HG02840 (cell line): ENCODE measurements around the gene MDFI.

Experiments used
- ATAC-seq: cut with Tn5 transposase; IDR thresholded peaks from one replicate; pipeline ENCODE4 v1.9.1; 2021; ENCODE audit warnings: mild to moderate bottlenecking, moderate library complexity, moderate number of reproducible peaks; ENCODE audit not compliant: unreplicated experiment, low FRiP score

MDFI gene

DNA sequence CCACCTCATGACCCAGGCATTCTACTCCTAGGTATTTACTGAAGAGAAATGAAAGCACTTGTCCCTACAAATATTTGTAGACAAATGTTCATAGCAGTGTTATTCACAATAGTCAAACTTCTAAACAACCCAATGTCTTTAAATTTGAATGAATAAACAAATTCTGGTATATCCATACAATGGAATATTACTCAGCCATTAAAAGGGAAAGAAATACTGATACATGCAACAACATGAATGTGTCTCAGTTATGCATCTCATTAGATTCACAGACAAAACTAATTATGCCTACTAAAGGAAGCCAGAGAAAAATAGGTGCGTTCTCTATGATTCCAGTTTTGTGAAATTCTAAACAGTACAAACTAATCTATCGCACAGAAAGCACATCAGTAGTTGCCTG lies 30.7 kb downstream of the MDFI start:
- no peak for ATAC-seq

DNA sequence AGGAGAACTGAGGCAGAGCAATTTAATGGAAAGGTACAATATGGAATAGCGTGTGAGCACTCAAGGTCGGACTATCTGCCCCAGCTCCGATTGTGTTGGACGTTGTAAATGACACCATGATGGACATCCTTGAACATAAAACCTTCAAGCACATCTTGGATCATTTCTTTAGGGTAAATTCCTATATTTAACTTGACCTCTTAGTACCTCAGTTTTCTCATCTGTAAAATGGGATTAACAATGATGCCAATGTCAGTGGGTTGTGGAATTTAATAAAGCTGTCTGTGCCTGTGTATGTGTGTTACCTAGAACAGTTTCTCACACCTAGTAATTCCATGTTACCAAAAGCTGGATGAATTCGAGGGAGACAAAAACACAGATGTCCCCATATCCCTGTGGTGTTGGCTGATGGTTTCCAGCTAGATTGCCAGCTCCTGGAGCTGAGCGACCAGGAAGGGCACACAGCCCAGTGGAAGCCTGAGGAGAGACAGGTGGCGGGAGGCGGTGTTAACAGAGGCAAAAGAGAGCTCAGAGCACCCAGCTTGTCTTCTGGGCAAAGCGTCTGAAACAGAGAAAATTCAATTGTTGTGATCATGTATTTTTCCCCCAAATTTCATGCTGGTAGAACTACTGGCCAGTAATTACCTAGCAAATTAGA lies 32.6 kb downstream of the MDFI start:
- ATAC-seq: no peak

DNA sequence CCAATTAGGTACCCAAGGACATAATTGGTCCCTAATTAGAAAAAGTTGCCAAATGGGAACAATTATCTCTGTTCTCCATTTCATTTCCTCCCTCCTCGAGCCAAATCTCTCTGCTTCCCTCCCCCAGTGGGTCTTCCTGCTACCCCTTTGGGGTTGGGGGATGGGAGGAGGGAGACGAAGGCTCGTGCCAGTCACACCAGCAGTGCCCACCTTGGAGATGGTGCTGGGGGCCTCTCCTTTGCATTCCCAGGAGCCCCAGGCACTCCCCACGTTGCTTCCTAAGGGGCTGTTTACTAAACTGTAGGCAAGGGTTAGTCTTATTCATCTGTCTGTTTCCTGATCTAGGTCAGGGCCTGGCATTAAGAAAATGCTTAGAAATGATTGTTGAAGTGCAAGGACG lies 33.1 kb downstream of the MDFI start:
- no peak for ATAC-seq

DNA sequence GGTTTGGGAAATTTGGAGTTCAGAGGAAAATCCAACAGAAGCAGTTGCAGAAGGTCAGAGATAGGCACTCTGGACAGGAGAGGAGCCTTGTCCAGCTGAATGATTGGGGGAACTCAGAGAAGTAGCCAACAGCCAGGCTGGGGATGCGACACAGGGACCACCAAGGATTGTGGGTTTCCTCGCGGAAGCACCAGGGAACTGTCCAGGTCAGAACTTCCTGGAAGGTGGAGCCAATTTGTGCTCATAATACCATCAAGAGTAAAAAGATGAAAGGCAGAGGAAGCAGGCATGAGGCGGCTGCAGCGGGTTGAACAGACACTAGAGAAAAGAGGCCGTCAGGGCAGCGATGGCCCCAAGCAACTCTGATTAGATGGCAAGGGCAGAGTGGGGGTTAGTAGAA lies 33.7 kb downstream of the MDFI start:
- no peak for ATAC-seq

DNA sequence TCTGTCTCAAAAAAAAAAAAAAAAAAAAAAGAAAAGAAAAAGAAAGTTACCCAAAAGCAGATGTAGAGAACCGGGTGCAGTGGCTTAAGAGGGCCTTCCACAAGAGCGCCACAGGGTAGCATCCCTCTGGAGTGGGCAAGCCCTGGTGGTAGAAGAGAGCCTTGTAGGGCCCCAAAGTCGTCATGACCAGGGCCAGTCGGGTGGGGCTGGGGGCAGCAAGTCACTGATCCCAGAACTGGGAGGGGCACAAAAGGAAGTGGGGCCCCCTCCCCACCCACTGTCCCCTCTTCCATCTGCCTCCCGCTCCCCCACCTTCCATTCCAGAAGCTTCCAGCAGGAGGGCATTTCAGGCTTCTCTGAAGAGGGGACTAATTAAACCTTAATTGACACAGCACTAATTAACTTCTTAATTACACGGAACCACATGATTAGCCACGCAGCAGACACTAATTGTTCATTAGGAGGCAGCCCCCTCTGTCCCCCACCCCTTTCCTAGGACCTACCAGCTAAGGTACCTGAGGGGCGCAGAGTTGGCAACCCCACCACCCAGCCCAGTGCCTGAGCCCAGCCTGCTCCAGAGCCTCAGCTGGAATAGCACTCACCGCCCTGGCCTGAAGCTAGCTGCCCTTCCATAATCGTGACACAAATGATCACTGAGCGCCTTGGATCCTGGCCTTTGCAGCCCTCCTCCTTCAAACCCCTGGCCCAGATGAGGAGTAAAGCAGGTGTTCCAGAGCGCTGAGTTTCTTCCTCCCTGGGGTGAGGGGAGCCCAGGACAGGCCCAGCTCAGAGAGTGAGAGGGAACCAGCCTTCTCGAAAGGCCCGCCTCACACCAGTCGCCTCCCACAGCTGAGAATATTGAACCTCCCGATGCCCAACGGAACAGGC lies 34.8 kb downstream of the MDFI start:
- ATAC-seq: no peak

DNA sequence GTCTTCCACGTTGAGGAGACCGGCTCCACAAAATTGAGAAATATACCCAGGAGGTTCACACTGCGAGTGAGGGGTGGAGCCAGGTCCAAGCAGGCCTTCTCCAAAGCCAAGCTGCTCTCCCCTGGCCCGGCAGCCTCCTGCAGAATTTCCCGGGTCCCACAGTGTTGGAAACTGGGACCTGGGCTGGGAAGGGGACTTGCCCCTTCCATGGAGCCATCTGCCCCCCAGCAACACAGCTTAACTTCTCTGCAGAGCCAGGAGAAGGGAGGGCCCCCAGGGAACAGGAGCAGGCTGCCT lies 35.4 kb downstream of the MDFI start:
- ATAC-seq: no peak

DNA sequence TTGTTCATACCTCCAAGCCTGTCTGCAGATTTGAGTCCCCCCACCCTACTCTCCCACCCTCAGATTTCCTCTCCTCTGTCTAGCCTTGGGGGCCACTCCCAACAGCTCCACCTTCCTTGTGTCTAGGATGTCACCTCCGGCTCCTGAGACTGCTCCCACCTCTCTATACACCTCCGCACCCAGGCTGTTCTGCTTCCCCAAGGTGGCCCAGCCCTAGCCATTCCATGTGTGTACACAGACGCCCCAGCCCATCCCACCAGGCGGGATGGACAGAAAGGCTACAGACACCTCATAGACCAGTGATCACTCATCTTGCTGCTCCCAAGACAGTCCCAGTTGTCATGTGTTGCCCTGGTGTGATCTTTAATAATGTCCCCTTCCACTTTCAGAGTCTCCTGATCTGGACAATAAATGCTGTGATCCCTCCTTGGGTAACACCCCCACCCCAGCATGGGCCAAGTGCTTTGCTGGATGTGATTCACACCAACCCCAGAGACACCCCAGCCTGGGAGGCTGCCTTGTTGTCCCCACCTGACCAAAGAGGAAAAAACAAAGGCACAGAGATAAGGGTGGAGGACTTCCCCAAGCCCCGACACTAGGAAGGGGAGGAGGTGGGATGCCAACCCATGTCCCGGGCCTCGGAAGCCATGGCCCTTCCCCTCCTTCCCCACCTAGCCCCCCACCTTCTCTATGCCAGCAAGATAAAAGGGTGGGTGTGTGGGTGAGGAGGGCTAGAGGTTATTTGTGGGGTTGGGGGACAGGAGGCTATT lies 36.1 kb downstream of the MDFI start:
- no peak for ATAC-seq

DNA sequence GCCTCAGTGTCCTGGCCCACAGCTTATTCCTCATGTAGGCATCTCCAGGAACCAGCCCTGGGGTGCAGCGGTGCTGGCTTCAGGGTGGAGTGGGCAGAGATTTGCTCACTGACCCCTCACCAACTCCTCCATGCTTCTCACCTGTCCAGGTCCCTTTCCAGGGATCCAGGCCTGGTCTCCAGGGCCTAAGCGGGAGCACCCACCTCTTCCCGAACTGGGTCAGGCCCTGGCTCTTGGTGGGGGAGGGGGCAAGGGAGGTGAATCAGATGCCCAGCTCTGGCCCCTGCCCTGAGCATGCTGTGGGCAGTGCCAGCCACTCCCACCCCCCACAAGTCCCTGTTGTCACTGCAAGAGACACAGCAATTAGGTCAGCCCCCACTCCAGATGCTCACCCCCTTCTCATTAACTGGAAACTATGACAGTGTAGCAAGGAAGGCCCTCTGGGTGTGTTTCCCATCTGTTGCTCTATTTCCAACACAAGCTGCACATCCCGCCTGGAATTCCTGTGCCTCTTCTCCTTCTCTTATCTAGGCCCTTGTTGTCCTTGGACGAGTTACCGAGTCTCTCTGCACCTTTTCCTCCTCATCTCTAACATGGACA lies 37.0 kb downstream of the MDFI start:
- no peak for ATAC-seq

DNA sequence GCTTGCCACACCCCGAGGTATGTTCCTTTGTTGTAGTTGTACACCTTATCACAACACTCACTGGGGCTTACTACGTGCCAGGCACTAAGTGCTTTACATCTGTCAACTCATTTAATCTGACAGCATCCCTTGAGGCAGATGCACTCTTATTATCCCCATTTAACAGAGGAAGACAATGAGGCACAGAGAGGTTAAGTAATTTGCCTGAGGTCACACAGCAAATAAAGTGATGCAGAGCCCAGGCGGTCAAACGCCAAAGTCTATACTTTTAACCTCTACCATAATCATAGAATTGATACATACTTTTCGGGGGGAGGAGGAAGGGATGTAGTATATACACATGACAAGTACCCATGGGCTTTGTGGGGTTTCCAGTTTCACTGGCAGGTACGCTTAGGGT lies 37.7 kb downstream of the MDFI start:
- no peak for ATAC-seq

DNA sequence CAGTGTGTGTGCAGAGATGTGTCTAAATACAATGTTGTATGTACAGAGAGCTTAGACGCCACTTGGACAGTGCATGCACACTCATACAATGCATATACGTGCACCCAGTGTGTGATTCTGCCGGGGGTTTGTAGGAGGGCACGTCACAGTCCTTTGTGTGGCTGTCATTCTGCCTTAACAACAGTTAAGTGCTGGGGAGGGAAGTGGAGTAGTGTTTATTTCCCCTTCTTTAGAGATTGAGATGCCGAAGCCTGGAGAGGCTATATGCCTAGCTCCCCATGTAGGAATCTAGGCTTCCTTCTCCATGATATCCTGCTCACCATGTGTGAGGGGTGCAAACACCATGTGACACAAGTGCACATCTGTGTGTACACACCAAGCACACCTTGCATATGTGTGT lies 38.2 kb downstream of the MDFI start:
- ATAC-seq: no peak

DNA sequence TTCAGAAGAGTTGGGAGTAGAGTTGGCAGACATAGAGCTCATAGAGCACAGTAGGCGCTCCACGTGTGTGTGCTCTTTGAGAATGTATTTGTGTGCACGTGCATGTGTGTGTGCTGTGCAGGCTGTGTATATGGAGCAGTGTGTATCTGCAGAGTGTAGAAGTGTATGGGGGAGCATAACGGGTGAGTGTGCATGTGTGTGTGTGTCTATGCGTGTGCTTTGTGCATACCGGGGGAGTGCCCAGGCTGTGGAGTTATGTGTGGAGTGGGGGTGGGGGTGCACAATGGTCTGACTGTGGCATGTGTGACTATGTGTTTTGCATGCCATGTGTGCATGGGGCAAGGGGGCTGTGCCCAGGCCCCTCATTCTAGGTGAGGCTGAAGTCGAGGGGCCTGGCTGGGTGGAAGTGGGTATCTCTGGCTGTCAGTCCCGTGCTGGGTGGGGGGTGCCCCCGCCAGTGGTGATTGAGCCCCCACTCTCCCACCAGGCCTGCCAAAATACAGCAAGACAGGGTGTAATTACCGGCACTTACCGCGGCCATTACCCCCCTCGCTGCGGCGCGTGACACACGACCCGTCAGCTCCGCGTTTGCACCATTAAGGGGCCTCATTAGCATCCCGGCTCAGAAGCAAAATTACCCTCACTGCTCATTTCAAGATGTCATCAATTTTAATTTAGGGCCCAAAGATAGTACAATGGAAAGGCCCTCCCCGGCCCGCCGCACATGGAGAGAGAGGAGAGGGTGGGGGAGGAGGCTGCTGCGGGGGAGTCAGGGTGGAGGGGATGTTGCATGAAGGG lies 39.1 kb downstream of the MDFI start:
- no peak for ATAC-seq

DNA sequence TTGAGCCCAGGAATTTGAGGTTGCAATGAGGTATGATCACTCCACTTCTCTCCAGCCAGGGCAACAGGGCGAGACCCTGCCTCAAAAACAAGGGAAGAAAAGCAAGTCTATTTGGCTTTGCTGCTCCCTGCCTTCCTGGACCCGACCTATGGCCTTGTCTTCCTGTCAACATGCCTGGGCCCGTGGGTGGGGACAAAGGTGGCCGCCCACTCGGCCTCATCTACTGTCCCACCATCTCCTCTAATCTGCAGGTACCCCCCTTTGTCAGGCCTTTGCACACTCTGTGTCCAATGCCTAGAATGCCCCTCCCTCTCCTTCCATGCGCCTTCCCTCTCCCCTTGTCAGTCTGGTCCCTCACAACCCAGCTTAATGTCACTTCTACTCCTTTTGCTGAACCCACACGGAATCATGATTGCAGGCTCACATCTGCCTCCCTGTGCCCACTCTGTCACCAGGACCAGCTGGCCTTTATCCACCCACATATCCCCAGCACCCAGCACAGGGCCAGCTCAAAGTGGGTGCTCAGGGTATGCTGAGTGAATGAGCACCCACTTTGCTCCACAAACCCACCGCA lies 40.3 kb downstream of the MDFI start:
- ATAC-seq: no peak

DNA sequence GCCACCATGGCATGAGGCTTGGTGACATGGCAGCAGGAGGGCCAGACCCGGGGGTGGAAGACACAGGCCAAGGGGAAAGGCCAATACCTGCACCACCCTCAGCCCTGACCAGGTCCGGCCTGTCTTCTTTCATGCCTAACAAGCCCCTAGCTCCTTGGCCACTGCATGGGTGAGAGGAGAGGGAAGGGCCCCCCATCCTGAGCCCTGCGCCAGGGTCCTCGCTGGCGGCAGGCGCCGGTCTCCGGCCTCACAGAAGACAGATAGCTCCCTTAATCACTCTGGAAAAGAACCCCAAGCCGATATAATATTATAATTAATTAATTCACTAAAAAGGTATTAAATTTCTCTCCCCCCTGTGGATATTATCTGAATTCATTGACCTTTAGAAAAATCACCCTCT lies 41.4 kb downstream of the MDFI start:
- ATAC-seq: no peak

DNA sequence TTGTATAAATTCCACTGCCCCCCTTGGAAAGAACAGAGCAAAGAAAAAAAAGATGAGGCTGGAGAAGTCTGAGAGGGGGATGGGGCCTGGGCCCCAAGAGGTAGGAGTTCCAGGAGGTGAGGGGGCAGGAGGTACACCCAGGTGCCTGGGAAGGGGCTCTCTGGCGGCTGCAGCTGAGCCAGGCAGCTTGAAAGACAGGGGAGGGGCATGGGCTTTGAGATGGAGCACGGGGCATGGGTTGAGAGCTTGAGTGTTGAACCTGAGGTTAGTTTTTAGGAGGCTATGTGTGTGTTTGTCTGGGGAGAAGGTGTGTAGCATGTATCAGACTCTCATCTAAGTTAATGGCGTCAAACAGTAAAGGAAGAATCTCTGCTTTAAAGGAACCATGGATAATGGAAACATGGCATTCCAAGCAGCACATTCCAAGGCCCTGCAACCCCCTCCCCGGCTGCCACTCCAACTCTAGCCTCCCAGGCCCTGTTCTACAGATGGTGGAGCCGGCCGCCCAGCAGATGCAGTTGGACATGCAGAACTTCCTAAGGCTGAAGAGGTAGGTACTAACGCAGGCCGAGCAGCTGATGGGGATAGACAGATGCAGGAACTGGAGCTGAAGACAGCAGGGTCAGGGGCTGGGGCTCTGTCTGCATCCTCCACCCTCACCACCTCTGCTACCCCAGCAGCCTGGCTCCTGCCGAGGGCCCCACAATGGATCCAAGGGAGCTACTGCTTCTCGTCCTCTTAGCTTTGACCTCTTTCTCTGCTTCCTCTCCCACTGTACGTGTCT lies 42.1 kb downstream of the MDFI start:
- no peak for ATAC-seq

DNA sequence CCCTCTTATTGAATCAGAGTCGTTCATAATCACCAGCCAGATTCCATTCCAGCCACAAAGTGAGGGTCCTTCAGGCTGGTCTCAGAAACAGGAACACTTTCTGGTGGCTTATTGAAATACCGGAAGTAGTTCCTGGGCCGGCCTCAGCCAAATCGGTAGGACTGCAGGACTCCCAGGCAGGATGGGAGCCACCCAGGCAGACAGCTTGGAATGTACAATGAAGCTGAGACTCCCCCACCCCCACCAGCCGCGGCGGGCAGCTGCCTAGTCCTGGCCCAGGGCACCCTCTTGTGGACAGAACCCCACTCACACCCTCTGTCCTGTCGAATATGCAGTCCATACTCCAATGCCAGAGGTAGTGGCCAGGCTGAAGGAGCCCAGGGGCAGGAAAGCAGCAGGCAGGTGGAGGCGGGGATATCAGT lies 43.8 kb downstream of the MDFI start:
- no peak for ATAC-seq

DNA sequence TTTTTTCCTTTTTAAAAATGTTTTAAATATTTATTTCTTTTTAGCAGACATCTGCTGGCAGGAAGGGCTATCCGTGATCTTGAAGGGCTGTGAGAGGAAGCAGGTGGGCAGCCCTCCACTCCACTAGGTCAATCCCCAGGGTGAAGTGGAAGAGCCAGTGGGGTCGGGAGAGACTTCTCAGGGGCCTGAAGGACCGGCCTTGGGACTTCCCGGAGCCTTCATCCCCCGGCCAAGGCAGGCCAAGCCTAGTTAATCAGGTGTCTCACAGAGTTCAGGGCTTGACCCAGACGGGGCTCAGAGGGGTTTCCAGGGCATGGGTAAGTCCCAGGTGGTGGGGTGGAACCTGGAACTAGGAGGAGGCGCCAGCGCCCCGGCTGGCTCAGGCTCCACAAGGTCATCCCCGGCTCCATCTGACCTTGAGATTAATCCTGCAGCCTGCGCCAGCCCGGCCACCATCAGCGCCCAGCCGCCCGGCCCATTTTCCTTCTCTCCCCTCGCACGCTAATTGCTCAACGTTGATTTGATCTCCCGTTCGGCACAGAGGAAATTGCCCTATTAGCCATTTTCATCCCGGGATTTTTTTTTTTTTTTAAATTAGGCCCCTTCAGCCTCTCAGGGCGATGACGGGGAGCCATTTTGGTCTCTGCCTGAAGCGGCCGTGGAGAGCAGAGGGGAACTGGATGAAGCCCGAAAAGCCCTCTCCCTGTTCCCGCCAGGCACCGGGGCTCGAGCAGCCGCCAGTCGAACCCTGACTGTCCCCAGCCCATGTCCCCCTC lies 44.4 kb downstream of the MDFI start:
- ATAC-seq: no peak

DNA sequence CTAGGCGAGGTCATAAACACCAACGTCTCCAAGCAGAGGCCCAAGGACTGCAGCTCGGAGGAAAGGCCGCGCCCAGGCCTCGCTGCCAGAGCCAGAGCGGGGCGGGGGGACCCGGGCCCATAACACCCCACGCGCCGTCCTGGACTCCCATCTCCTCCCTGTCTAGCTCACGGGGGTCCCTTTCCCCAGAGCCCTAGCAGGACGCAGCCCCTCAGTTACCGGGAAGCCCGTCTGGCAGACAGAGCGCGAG lies 44.9 kb downstream of the MDFI start:
- ATAC-seq: no peak

DNA sequence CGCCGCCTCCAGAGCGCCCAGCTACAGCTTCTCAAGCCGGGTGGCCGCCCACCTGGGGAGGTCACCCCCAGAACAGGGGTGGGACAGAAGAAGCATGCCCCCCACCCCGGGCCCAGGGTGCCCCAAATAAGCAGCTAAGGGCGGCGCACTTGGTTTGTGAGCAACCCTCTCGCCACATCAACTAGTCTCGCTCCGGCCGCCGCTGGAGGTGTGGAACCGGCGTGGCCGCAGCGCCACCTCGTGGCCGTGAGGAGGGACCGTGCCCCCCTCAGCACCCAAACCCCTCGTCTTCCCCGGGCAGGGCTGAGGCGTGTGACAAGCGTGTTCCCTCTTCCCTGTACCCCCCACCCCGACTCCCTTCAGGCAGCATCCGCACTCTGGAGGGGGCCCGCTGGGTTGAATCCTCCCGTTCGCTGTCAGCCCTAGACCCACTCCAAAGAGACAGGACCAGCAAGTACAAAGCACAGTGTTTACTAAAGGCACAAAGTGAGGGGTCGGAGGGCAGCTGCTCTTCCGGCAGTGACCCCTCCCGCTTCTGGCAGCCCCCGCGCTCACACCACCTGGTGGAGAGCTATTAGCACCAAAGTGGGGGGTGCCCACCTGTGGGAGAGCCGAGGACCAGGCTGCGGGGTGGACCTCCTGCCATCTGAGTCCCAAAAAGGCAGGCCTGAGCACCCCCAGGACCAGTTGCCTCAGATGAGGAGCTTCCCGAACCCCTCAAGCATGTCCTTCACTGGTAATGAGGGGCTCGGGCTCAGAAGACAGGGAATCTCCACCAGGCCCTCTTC lies 45.4 kb downstream of the MDFI start:
- peak; percentile 71 for ATAC-seq
